ENCODE data around the gene SIGLECL1.

DNA sequence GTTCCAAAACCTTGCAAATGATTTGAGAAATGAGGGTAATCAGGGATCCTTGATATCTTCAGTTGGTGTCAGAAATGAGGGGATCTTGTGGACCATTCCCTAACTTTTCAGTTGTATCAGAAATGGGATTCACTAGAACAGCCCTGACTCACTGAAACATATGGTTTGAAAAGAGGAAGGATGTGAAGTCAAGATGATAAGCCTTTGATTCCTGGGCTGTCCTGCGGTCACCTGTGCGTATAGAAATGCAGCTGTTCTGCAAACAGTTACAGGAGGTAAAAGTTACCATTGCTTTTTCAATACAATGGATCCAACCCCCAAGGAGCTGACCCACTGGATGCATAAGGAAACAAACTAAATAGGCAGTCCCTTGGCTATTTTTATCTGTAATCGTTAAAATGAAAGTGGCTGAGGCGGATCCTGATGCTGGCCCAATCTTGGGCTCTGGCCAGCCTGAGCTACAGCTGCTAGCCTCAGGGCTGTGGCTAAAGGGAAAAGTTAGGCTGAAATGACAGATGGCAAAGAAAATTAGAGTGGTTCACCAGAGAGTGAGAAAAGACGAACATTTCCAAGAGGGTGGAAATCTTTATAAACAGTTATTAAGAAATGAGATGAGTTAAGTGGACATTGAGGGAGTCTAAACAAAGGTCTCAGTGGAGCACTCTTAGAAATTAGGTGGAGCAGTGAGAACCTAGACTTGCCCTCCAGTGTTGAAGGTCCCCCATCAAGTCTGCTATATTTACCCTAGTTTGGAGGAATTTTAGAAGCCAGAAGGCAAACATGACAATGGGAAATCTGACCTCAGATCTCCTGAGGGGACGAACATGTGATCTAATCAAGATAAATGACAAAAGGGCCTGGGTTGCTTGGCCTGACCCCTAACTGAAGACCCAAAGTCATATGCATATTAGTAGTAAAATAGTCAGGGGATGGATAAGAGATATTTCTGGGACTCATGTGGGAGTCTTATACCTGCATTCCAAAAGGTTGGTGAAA, 7.6 kb downstream of the SIGLECL1 start:
- TF ChIP-seq, protein P1, sequence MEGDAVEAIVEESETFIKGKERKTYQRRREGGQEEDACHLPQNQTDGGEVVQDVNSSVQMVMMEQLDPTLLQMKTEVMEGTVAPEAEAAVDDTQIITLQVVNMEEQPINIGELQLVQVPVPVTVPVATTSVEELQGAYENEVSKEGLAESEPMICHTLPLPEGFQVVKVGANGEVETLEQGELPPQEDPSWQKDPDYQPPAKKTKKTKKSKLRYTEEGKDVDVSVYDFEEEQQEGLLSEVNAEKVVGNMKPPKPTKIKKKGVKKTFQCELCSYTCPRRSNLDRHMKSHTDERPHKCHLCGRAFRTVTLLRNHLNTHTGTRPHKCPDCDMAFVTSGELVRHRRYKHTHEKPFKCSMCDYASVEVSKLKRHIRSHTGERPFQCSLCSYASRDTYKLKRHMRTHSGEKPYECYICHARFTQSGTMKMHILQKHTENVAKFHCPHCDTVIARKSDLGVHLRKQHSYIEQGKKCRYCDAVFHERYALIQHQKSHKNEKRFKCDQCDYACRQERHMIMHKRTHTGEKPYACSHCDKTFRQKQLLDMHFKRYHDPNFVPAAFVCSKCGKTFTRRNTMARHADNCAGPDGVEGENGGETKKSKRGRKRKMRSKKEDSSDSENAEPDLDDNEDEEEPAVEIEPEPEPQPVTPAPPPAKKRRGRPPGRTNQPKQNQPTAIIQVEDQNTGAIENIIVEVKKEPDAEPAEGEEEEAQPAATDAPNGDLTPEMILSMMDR (IDR thresholded peaks at IDR 0.05) = no peak
- TF ChIP-seq POLR2A (IDR thresholded peaks at IDR 0.05) (no peak), POLR2AphosphoS5 (IDR thresholded peaks at IDR 0.05) (no peak)
